Measurements from ENCODE around the gene PIGH.
"Not testable (repeated sequence)": the region's sequence is repeated elsewhere in the genome, so short reads cannot be mapped to it uniquely, and the experiment has no call there.

PIGH gene, protein sequence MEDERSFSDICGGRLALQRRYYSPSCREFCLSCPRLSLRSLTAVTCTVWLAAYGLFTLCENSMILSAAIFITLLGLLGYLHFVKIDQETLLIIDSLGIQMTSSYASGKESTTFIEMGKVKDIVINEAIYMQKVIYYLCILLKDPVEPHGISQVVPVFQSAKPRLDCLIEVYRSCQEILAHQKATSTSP

DNA sequence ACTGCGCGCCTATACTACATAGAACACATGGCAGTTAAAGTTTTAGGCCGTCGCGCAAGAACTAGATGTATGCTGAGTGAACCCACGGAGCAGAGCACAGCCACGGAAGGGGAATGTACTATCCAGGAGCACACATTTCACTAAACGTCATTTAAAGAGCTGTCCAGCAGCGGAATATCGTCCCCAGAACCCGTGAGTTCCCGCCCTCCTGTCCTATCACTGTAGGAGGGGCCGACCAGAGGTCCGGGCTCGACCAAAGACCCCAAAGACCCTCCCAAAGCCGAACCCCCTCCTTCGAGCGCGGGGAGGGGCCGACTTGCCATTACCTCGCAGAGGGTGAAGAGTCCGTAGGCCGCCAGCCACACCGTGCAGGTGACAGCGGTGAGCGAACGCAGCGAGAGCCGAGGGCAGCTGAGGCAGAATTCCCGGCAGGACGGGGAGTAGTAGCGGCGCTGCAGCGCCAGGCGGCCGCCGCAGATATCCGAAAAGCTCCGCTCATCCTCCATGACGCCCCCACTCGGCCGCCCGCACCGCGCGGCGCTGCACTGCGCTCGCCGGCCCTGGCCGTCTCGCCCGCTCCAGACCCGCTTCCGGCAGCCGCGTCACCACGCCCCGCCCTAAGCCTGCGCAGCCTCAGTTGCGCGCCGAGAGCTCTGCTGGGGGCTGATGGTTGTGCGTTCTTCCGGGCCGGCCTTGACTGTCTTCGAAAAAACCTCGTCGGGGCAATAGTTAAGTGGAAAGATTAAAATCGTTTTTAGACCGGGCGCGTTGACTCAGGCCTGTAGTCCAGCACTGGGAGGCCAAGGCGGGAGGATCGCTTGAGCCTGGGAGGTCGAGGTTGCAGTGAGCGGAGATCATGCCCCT is at the start of gene PIGH:
TSS of gene PIGH (minus strand) at position 571 of the 864 bp plus-strand sequence. CDS start at position 506, 65 bp downstream.
- DNase-seq (ENCODE audit: low read depth in 3 of 3), result peak; percentile 86 to 90 (median 90)

DNA sequence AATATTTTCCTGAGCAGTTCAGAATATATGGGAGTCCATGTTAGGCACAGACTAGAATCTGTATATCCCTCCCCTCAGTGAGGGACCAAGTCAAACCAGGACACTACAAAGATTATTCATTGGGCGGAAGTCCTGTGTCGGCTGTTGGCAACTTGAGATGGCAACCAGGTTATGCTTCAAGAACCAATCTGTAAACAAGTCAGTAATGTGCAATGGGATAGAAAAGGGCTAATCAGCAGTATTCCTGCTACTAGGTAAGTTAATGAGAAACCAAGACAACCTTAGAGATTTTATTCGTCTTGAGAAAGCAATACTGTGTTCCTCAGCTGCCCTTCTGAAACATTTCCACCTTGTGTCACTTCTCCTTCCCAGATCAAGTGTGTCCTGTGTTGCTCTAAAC is 46.1 kb upstream of the PIGH start:
- DNase-seq (ENCODE audit: low read depth in 3 of 3), result no peak

DNA sequence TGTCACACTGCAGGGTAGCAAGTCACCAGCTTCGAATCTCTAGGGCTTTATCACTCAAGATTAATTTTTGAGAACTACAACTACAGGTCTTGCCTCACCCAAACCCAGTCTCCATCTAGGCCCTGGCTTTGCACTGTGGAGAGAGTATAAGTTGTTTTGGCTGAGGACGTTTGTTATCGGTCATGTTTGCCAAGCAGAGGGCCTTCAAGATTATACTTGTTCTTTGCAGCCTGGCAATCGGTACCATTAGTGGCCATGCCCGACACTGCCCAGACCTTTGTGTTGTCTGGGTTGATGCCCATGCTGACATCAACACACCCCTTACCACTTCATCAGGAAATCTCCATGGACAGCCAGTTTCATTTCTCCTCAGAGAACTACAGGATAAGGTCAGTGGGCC is 45.3 kb upstream of the PIGH start:
- no peak for DNase-seq (ENCODE audit: low read depth in 3 of 3)

DNA sequence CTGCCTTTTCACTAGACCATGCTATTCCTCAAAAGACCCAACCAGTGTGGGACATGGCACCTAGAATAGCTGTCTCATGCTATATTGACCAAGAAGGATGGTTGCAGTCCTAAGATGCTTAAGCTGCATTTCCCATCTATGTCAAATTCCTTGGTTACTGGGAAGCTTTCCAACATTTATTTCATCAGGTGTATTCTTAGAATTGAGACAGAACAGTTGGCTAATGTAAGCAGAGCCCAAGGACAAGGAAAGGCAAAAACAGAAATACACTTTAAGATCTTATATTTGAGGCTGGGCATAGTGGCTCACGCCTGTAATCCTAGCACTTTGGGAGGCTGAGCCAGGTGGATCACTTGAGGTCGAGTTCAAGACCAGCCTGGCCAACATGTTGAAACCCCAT is 44.4 kb upstream of the PIGH start:
- no peak for DNase-seq (ENCODE audit: low read depth in 3 of 3)

DNA sequence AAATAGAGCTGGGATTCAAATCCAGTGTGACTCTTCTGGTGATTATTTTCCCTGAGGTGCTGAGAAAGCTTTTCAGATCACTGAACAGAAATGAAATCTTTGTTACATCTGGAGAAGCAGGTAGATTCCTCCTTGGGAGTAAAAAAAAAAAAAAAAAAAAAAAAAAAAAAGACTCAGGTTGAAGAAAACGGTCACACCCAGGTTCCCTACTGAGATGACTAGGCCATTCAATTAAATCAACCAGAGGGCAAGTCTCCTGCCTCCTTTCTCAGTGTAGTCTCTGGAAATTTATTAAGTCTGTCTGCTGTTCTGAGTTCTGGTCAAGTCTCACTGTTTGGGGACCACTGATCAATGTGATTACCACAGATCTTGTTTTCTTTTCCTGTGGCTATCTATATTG is 43.6 kb upstream of the PIGH start:
- DNase-seq (ENCODE audit: low read depth in 3 of 3), result no peak

DNA sequence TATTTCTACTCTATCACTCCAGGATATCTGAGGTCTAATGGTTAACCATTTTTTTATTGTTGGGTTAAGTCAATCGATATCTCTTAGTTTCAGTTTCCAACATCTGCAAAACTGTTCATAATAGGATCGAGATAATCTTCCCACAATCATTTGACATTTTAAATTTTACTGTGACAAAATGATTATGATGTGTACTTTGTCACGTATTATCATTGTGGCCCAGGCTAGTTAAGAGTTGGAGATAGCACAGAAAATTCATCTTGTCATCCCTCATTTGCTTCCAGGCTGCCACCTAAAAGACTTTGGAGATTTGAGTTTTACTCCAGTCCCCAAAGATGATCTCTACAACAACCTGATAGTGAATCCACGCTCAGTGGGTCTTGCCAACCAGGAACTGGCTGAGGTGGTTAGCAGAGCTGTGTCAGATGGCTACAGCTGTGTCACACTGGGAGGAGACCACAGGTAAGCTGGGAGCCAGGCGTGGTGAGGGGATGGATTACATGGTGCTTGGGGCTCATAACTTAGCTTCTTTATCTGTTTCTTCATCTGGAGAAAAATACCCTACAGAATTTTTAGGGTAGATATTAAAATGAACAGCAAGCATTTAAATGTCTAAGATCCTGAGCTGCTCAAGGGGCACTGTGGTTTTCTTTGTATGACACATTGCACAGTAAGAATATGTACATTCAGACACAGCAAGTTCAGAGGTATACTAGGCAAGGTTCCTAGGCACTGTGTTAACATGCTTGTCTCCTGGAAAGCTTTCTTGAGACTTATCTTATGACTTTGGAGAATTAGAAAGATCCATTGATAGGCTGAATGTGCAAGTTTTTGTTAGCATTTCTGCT is 42.1 kb upstream of the PIGH start:
- DNase-seq (ENCODE audit: low read depth in 3 of 3), result no peak

DNA sequence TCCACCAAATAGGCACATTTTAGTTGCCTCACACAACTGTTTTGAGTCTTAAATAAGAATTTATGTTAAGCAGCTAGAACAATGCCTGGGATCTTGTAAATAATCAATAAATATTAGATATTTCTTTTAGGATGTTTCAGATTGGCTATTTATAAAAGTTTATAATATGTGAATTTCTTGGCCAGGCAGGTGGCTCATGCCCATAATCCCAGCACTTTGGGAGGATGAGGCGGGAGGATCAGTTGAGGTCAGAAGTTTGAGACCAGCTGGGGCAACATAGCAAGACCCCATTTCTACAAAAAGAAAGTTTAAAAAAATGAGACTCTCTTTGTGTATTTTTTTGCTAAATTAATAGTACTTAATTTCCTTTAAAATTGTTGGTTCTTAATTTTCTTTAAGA is 41.4 kb upstream of the PIGH start:
- DNase-seq (ENCODE audit: low read depth in 3 of 3), result no peak

DNA sequence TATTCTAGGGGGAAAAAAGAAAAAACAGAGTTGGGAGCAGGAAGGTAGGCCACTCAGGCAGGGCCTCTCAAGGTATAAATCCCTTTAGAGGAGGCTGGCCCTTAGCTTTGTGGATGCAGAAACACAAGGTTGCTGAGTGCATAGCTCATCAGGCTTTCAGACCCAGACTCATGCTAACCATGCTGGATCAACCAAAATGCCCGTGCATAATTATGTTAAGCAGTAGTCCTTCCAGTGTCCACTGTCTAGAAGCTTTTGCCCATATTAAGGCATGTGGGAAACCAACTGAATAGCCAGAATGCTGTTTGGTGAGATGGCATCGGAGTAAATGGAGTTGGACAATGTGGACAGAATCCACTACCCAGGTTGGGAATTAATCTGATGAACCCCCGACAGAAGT is 38.6 kb upstream of the PIGH start:
- DNase-seq (ENCODE audit: low read depth in 3 of 3), result no peak

DNA sequence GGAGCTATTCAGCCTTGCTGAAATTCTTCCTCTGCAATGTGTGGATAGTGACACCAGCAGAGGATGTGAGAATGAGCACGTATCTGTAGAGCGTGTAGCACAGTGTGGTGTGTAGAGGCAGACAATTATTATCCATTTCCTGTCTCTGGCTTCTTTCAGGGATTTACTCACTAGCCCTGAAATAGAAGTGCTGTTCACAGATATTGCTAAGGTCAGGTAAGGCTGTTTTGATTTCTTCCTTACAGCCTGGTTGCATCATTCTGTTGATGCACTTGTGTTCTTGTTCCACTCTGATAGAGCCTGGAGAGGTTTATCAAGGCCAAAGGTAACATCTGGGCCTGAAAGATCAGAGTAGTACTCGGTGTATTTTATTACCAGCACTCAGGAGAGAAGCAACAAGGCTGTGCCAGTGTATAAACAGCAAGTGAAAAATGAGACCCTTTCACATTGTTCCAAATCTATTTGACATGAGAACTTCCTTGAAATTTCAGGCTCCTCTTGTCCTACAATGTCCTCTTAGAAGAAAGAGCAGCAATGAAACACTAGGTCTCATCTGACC is 36.4 kb upstream of the PIGH start:
- DNase-seq (ENCODE audit: low read depth in 3 of 3), result no peak

DNA sequence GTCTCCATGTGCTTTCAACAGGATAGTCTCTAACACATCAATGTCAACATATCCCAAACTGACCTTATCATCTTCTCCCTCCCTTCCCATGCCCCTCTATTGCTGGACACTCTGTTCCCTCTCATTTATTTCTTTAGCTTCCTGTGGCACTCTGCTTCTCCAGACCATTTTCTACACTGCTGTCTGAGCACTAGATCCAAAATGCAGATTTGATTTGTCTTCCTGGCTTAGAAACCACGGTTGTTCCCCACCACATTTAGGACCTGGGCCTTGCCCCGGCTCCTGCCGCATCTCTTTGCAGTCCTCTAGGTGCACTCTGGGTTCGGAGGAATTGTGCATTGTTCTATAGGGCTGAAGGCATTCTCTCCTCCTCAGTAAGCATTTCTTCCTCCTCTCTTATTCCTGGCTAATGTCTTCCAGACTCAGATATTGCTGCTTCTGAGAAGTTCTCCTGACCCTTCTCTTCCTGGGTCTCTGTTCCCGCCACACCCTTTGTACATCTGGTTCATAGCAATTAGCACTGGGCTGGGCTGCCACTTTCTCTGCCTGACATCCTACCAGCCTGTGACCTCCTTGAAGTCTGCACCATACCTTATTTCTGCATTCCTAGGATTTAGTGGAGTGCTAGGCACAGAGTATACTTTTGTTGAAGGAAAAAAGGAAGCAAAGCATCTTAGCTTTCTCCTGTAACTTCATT is 33.5 kb upstream of the PIGH start:
- no peak for DNase-seq (ENCODE audit: low read depth in 3 of 3)

DNA sequence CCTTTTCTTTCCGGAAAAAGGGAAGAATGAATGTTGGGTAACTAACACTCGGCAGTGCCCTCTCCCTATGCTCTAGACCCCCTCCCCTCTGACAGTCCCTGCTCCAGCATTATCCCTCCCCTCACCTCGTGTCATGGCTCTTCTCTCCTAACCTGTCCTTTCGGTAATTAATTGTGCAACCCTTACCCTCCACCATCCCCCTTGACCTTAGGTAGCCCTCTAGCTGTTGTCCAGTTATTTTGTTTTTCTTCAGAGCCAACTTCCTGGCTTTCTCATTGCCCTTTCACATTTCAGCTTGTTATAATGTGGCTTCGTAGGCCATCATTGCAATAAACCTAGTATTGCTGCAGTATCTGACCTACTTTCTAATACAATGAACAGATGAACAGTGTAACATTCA is 30.9 kb upstream of the PIGH start:
- no peak for DNase-seq (ENCODE audit: low read depth in 3 of 3)

DNA sequence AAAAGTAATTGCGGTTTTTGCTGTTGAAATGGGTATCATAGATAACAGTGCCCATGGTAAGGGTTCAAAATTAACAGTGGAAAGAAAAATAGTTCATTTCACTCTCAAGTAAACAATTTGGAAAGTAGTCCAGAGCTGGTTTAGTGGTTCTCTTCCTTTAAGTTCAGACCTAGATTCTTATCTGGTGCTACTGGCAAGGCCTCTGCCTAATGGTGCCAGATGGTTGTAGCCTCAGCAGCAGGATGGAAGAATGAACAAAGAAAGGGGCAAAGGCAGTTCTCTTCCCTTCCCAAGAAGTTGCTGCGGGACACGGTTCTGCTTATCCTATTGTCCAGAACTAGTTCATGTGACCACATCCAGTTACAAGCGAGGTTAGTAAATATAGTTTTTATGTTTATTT is 30.1 kb upstream of the PIGH start:
- DNase-seq (ENCODE audit: low read depth in 3 of 3), result no peak

DNA sequence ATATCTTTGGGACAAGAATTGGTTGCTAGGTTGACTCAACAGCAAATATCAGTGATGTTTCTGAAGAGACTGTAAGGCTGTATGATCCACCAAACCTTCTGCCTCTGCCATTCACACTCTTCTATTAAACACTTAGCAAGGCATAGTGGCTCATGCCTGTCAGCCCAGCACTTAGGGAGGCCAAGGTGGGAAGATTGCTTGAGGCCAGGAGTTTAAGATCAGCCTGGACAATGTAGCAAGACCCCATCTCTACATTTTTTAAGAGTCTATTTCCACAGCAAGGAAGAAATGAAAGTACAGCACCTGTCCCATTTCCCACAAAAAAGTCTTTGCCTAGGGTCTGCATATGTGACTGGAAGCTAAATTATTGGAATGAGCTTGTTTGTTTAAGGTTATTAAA is 27.5 kb upstream of the PIGH start:
- no peak for DNase-seq (ENCODE audit: low read depth in 3 of 3)

DNA sequence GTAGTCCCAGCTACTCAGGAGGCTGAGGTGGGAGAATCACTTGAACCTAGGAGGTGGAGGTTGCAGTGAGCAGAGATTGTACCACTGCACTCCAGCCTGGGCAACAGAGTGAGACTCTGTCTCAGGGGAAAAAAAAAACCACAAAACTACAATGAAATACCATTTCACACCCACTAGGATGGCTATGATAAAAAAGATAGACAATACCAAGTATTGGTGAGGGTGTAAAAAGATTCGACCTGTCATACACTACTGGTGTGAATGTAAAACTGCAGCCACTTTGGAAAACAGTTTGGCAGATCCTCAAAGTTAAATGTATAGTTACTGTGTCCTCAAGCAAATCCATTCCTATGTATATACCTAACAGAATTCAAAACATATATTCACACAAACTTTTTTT is 26.1 kb upstream of the PIGH start:
- DNase-seq (ENCODE audit: low read depth in 3 of 3), result not testable (repeated sequence)

DNA sequence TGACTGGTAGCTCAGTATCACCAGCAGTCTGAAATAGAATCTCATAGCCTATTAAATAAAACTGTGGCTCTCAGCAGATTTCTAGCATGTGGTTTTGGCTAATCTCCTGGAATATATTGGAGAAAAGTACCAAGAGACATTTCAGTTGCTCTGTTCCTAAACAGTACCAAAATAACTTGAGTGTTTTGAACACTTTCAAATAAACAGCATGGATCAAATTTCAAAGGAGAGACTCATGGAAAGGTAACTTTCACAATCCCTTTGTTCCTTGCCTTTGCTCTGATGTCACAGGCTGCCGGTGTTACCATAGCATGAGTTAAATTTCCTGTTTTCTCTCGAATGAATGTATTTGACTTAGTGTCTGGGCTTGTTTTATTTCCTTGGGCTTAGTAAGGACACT is 23.0 kb upstream of the PIGH start:
- DNase-seq (ENCODE audit: low read depth in 3 of 3), result no peak

DNA sequence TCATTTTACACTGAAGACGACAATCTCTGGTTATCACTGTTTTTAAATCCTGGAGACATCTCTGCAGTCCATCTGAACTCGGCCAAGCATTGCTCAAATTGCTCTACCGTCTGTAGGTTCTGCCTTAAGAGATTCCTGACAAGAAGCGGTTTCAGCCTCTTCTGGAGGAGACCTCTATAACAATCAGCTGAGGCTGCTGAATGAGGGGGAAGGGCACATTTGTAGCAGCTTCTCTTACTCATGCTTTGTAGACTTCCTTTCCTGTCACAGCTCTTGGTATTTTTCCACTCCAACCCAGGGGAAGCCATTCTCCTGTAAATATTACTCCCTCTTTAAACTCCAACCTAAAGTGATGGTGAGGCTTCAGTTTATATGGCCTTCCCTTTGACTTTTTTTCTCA is 22.6 kb upstream of the PIGH start:
- no peak for DNase-seq (ENCODE audit: low read depth in 3 of 3)

DNA sequence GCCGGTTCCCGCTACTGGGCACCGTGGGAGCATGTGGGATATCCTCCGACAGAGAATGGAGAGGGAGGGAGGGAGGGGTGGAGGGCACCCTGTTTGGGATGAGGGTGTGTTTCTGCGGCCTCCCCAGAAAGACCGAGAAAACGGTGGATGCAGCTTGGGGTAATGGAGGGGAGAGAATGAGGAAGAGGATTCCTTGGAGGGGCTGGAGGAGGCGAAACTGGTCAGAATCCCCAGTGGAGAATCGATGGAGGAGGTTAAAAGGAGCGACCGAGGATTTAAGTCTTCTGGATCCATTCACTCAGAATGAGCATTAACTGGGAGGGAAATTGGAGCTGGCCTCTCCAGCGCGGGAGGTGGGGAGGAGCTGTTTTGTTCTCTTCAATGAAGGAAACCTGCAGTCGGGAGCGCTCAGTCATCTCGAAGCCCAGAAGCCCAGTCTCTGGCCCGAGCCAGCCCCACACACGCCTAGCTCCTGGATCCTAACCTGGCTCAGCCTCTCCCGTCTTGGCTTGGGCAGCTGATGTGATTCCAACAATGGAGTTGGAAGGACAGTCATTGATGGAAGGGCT is 20.2 kb upstream of the PIGH start:
- DNase-seq (ENCODE audit: low read depth in 3 of 3), result no peak

DNA sequence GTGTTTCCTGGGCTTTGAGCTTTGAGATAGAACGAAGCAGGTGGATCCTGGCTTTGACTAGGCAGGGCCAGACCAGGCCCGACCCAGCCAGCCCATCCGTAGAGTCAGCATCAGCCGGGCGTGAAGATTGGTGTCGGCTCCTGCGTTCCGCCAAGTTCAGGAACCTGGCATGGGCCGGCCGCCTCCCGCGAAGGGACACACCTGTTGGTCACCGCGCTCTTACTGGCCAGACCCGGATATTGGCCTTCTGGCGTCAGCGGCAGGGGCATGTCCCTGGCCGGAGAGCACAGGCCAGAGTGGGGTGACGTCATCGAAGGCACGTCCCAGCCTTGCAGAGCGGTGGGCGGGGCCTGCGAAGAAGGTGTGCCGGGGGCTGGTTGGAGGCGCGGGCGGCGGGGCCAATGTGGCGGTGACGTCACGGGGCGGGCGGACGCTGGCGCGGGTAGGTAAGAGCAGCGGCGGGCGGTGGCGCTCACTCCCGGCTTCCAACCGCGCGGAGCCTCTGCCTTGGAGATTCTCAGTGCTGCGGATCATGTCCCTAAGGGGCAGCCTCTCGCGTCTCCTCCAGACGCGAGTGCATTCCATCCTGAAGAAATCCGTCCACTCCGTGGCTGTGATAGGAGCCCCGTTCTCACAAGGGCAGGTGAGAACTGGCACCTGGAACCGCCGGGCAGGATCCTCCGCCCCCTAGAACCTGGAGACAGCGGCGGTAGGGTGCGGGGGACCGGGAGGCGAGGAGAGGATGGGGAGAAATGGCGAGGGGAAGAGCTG is 19.6 kb upstream of the PIGH start, which contains the start of gene ARG2:
TSS of gene ARG2 (plus strand) at position 475 of the 771 bp plus-strand sequence. CDS start at position 533, 58 bp downstream.
- DNase-seq (ENCODE audit: low read depth in 3 of 3), result peak; percentile 92 to 99 (median 93)

DNA sequence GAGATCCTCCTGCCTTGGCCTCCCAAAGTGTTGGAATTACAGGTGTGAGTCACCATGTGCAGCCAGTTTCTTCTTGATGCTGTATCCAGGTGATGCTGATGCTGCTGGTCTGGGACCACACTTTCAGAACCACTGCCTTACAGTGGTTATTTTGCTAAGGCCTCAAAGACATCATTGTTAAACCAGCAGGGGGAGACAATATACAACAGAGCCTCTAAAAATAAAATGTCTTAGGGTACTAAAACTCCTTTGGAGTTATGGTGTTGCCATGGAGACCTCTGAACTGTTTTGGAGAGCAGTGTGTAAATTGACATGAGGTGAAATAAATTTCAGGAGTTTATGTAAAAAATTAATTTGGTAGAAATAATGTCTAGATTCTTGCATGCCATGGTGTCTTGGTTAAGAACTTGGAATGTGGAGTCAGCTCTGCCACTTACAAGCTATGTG is 18.6 kb upstream of the PIGH start:
- DNase-seq (ENCODE audit: low read depth in 3 of 3), result no peak

DNA sequence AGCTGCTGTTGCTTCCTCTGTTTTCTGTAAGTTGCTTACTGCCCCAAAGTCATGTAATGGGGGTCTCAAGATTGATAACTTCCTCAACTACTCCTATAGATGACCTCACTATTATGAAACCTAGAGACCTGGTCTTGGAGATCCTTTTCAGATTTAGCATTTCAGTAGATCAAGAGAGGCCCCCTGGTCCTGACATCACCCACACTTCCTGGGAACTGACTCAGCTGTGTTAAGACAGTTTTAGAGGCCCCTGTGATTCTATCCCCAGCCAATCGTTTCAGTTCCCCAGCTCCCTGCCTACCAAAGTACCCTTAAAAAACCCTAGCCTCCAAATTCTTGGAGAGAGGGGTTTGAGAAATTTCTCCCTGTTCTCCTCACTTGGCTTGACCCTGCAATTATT is 10.4 kb upstream of the PIGH start:
- DNase-seq (ENCODE audit: low read depth in 3 of 3), result no peak

Data from stimulated activated CD4-positive, alpha-beta T cell treated with anti-CD3 and anti-CD28 coated beads, TNF-alpha, amount 100 ng/mL, for 48 hours (primary cell).